Measurements from ENCODE around the gene PARD3B.

The PARD3B gene

DNA sequence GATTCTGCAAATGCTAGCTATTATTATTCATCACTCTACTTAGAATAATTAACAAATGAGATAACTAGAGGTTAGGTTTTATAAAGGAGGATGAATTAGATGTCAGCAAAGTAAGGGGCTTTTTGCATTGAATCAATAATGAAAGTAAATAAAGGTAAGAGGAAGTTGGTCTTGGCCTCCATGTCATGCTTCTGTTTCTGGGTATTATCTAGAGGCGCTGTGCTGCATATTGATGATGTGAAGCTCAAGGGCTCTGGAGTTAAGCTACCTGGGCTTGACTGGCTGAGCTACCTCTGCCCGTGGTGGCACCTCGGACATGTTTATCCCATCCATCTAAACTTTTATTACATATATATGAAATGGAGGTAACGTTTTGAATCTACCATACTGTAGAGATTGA is 350.9 kb downstream of the PARD3B start:
- no peak overlapping the region for H3K4me3 ChIP-seq (replicated peaks; ENCODE audit: low read depth, low read length)
- TF ChIP-seq, protein P1, sequence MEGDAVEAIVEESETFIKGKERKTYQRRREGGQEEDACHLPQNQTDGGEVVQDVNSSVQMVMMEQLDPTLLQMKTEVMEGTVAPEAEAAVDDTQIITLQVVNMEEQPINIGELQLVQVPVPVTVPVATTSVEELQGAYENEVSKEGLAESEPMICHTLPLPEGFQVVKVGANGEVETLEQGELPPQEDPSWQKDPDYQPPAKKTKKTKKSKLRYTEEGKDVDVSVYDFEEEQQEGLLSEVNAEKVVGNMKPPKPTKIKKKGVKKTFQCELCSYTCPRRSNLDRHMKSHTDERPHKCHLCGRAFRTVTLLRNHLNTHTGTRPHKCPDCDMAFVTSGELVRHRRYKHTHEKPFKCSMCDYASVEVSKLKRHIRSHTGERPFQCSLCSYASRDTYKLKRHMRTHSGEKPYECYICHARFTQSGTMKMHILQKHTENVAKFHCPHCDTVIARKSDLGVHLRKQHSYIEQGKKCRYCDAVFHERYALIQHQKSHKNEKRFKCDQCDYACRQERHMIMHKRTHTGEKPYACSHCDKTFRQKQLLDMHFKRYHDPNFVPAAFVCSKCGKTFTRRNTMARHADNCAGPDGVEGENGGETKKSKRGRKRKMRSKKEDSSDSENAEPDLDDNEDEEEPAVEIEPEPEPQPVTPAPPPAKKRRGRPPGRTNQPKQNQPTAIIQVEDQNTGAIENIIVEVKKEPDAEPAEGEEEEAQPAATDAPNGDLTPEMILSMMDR (IDR thresholded peaks at IDR 0.05; ENCODE audit: low read length, missing control alignments), result no peak
- no peak for DNase-seq (ENCODE audit: low read depth)

DNA sequence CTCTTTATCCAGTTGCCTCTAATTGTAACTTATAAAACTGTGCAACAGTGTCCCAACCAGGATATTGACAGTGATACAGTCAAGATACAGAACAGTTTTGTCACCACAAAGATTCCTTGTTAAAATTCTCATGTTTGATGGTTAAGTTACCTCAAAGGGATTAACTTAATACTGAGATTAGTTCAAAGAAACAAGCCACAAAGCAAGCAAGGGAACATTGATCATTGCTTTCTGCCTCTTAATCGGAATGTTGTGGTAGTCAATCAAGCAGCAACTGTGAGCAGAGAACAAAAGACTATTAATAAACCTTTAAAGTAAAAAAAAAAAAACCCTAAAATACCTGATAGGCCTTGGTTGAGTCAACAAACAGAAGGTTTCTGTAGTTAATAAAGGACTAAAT is 352.3 kb downstream of the PARD3B start:
- TF ChIP-seq, protein P1 (IDR thresholded peaks at IDR 0.05; ENCODE audit: low read length, missing control alignments), result no peak
- H3K4me3 ChIP-seq (replicated peaks; ENCODE audit: low read depth, low read length), result no peak overlapping the region
- DNase-seq (ENCODE audit: low read depth), result no peak

DNA sequence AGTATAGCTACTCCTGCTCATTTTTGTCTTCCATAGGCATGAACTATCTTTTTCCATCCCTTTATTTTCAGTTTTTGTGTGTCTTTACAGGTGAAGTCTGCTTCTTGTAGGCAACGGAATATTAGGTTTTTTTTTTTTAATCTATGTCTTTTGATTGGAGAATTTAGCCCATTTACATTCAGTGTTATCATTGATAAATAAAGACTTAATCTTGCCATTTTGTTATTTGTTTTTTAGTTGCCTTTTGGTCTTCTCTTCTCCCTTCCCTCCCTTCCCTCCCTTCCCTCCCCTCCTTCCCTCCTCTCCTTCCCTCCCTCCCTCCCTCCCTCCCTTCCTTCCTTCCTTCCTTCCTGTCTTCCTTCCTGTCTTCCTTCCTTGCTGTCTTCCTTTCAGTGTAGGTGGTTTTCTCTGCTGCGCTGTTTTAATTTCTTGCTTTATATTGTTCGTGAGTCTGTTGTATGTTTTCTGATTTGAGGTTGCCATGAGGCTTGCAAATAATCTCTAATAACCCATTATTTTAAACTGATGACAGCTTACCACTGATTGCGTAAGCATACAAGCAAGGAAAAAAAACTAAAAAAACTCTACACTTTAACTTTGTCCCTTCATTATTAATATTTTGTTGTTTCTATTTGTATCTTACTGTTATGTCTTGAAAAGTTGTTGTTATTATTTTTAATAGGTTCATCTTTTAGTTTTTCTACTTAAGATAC is 353.8 kb downstream of the PARD3B start:
- no peak overlapping the region for H3K4me3 ChIP-seq (replicated peaks; ENCODE audit: low read depth, low read length)
- peak; percentile 22 for DNase-seq (ENCODE audit: low read depth)
- TF ChIP-seq, protein P1 (IDR thresholded peaks at IDR 0.05; ENCODE audit: low read length, missing control alignments), result no peak

DNA sequence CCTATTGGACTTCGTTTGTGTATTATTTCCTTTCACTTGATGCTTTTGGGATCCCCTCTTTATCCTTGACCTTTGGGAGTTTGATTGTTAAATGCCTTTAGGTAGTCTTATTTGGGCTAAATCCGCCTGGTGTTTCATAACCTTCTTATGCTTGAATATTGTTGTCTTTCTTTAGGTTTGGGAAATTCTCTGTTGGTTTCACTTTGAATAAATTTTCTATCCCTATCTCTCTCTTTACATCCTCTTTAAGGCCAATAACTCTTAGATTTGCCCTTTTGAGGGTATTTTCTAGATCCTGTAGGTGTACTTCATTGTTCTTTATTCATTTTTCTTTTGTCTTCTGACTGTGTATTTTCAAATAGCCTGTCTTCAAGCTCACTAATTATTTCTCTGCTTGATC is 354.7 kb downstream of the PARD3B start:
- no peak for DNase-seq (ENCODE audit: low read depth)
- TF ChIP-seq, protein P1 (IDR thresholded peaks at IDR 0.05; ENCODE audit: low read length, missing control alignments), result no peak
- H3K4me3 ChIP-seq (replicated peaks; ENCODE audit: low read depth, low read length), result no peak overlapping the region

DNA sequence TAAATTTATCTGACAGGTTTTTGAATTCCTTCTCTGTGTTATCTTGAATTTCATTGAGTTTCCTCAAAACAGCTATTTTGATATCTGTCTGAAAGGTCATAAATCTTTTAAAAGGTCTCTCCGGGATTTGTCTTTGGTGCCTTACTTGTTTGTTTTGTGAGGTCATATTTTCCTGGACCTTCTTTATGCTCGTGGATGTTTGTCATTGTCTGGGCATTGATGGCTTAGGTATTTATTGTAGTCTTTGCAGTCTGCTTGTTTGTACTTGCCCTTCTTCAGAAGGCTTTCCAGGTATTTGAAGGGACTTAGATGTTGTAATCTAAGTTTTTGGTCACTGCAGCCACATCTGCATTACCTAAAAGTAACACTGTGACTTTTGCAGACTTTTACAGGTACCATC is 355.2 kb downstream of the PARD3B start:
- TF ChIP-seq, protein P1 (IDR thresholded peaks at IDR 0.05; ENCODE audit: low read length, missing control alignments), result no peak
- H3K4me3 ChIP-seq (replicated peaks; ENCODE audit: low read depth, low read length), result no peak overlapping the region
- DNase-seq (ENCODE audit: low read depth), result no peak

DNA sequence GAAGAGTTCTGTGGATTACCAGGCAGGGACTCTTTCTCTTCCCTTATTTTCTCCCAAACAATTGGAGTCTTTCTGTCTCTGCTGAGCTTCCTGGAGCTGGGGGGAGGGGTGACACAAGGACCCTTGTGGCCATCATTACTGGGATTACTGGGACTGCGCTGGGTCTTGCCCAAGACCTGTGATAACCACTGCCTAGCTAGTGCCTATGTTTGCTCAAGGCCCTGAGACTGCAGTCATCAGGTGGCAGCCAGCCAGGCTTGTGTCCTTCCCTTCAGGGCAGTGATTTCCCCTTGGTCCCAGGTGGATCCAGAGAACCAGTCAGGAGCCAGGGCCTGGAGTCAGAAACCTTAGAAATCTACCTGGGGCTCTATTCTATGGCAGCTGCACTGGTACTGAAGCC is 355.6 kb downstream of the PARD3B start:
- TF ChIP-seq, protein P1 (IDR thresholded peaks at IDR 0.05; ENCODE audit: low read length, missing control alignments), result no peak
- peak; percentile 18 for DNase-seq (ENCODE audit: low read depth)
- no peak overlapping the region for H3K4me3 ChIP-seq (replicated peaks; ENCODE audit: low read depth, low read length)

DNA sequence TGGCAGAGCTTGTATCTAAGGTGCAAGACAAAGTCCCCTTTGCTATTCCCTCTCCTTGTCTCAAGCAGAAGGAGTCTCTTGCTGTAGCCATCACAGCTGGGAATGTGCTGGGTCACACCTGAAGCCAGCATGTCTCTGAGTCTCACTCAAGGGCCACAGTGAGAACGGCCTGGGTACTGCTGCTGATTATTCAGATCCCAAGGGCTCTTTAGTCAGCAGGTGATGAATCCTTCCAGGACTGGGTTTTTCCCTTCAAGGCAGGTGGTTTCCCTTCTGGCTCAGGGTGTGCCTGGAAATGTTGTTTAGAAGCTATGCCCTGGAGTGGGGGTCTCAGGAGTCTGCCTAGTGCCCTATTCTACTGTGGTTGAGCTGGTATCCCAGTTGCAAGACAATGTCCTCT is 356.3 kb downstream of the PARD3B start:
- H3K4me3 ChIP-seq (replicated peaks; ENCODE audit: low read depth, low read length), result no peak overlapping the region
- DNase-seq (ENCODE audit: low read depth), result no peak
- TF ChIP-seq, protein P1 (IDR thresholded peaks at IDR 0.05; ENCODE audit: low read length, missing control alignments), result no peak

Data from fibroblast of pulmonary artery (primary cell).